Fibroblast of pulmonary artery (primary cell): Measurements from ENCODE around the gene PLS3.
A peak's percentile ranks its signal among the peaks of the same experiment; 100 is the strongest.

Source experiments
- DNase-seq: peaks from one replicate; pipeline ENCODE4 v3.0.0-alpha.2; 2010; ENCODE audit warnings: low read depth
- H3K4me3 ChIP-seq: replicated peaks from 2 replicates; pipeline ENCODE4 v1.5.1; 2011; ENCODE audit warnings: low read depth, mild to moderate bottlenecking, control low read depth, low read length, moderate library complexity
- CTCF ChIP-seq: IDR thresholded peaks from 2 replicates; pipeline ENCODE4 v1.5.1; 2011; ENCODE audit warnings: mild to moderate bottlenecking, control low read depth, low read length, inconsistent platforms; ENCODE audit errors: missing control alignments

The PLS3 gene

GRCh38 chrX:115679460-115679859 lies 118.5 kb downstream of the PLS3 start:
- peak; percentile 49 for TF ChIP-seq CTCF
- peak; percentile 53 for DNase-seq
- H3K4me3 ChIP-seq, result no peak overlapping the region

- no peak for TF ChIP-seq CTCF
- DNase-seq, result no peak
- no peak overlapping the region for H3K4me3 ChIP-seq
These were observed 126.6 kb downstream of the PLS3 start for GRCh38 chrX:115687595-115687994.

- DNase-seq, result peak; percentile 35
- H3K4me3 ChIP-seq, result no peak overlapping the region
- TF ChIP-seq CTCF, result no peak
These were observed 129.0 kb downstream of the PLS3 start for GRCh38 chrX:115689931-115690330.

GRCh38 chrX:115690511-115691216 lies 129.7 kb downstream of the PLS3 start:
- no peak overlapping the region for H3K4me3 ChIP-seq
- DNase-seq, result peak; percentile 90
- peak; percentile 68 for TF ChIP-seq CTCF

- TF ChIP-seq CTCF, result no peak
- no peak overlapping the region for H3K4me3 ChIP-seq
- DNase-seq, result no peak
These were observed 132.5 kb downstream of the PLS3 start for GRCh38 chrX:115693476-115693875.

- no peak overlapping the region for H3K4me3 ChIP-seq
- TF ChIP-seq CTCF, result no peak
- no peak for DNase-seq
These were observed 133.1 kb downstream of the PLS3 start for GRCh38 chrX:115694028-115694427.

- no peak for DNase-seq
- H3K4me3 ChIP-seq, result no peak overlapping the region
- TF ChIP-seq CTCF, result no peak
These were observed 135.1 kb downstream of the PLS3 start for GRCh38 chrX:115696039-115696438.
